LNCaP clone FGC (cell line): ENCODE measurements around the gene DENND5A.
A peak's percentile ranks its signal among the peaks of the same experiment; 100 is the strongest.
"Not testable (repeated sequence)": the region's sequence is repeated elsewhere in the genome, so short reads cannot be mapped to it uniquely, and the experiment has no call there.

Experiments used
- DNase-seq: peaks from one replicate; pipeline ENCODE4 v3.0.0-alpha.2; 2011; ENCODE audit warnings: low read depth
- H3K4me3 ChIP-seq: 2 replicates; pipeline ENCODE4 v1.5.1; 2011; ENCODE audit warnings: mild to moderate bottlenecking, low read depth, low read length, control low read depth
- TF ChIP-seq, protein P1 (sequence below): IDR thresholded peaks from 2 replicates; pipeline ENCODE4 v1.5.1; 2012; ENCODE audit warnings: mild to moderate bottlenecking; ENCODE audit not compliant: control insufficient read depth, insufficient read depth; ENCODE audit errors: extremely low read depth

DENND5A gene

DNA sequence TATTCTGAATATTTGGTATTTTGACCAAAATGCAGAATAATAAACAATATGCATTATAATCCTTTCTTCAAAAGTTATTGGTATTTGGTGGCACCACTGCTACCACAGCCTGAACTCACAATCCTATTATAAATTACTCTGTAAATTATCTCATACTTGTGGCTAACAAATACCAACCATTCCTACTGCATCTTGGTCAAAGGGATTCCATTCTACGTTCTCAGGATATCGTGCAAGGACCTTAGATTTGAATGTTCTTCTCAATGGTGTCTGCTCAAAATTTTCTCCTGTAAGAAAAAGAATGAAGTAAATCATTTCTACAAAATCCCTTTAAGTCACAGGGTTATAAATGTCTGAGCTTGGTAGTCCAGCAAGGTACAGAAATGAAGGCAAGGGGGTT, 58.7 kb downstream of the DENND5A start:
- DNase-seq, result no peak
- TF ChIP-seq, protein P1, sequence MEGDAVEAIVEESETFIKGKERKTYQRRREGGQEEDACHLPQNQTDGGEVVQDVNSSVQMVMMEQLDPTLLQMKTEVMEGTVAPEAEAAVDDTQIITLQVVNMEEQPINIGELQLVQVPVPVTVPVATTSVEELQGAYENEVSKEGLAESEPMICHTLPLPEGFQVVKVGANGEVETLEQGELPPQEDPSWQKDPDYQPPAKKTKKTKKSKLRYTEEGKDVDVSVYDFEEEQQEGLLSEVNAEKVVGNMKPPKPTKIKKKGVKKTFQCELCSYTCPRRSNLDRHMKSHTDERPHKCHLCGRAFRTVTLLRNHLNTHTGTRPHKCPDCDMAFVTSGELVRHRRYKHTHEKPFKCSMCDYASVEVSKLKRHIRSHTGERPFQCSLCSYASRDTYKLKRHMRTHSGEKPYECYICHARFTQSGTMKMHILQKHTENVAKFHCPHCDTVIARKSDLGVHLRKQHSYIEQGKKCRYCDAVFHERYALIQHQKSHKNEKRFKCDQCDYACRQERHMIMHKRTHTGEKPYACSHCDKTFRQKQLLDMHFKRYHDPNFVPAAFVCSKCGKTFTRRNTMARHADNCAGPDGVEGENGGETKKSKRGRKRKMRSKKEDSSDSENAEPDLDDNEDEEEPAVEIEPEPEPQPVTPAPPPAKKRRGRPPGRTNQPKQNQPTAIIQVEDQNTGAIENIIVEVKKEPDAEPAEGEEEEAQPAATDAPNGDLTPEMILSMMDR, result no peak
- no peak overlapping the region for H3K4me3 ChIP-seq

DNA sequence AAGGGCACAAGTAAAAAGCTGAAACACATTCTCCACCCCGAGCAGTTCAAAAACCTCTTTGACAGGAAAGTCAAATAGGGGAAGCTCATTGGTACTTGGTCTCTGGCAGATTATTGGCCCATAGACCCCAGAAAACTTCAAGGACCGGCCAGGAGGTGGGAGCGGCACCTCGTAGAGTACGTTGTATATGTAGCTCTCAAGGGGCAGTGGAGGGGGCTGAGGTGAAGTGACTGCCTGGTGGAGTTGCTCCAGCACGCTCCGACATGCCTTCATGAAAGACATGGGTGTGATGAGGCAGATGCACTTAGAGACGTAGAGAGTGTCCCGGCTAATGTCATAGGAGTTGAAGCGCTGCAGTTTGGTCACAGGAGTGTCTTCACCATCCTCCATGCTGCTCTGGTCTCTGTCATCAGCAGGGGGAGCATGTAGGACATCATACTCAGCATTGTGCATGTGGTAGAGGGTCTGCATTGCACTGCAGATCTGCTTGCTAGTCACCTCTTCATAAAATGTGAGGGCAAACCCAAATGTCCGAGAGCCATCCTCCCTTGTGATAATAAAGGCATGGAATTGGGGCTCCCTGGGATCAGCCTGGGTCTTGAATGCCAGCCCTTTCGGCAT, 61.3 kb downstream of the DENND5A start:
- DNase-seq, result no peak
- no peak overlapping the region for H3K4me3 ChIP-seq
- TF ChIP-seq, protein P1, result peak; percentile 16; the same call in 1 of the 2 replicates

DNA sequence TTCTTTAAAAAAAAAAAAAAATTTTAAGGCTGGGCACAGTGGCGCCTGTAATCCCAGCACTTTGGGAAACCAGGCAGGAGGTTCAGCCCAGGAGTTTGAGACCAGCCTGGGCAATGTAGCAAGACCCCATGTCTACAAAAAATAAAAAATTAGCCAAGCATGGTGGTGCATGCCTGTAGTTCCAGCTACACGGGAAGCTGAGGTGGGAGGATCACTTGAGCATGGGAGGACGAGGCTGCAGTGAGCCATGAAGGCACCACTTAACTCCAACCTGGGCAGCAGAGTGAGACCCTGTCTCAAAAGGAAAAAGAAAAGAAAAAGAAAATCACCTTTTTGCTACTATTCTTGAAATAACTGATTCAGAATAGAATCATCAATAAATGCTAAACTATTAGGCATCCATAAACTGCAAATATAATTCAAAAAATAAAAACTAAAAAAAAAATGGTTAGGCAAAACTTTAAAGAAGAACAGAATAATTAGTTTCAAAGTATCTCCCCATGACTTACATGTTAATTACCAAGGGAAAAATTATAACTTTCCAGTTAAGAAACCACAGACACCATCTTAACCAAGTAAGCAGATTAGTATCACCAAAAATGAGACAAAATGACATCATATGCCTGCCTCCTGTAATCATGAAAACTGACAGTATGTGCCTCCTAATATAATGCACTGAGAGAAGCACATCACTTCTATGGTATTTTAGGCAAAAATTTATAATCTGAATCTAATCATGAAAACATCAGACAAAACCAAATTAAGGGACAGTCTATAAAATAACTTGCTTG, 63.6 kb downstream of the DENND5A start:
- no peak overlapping the region for H3K4me3 ChIP-seq
- no peak for DNase-seq
- TF ChIP-seq, protein P1, result no peak

- DNase-seq, result no peak
- TF ChIP-seq, protein P1, result no peak
- H3K4me3 ChIP-seq, result no peak overlapping the region
Observed at GRCh38 chr11:9200471-9200870, 64.7 kb downstream of the DENND5A start.

- no peak for DNase-seq
- TF ChIP-seq, protein P1, result no peak
- no peak overlapping the region for H3K4me3 ChIP-seq
Observed at GRCh38 chr11:9193316-9193715, 71.8 kb downstream of the DENND5A start.

- TF ChIP-seq, protein P1, result no peak
- DNase-seq, result no peak
- H3K4me3 ChIP-seq, result no peak overlapping the region
Observed at GRCh38 chr11:9192561-9192960, 72.6 kb downstream of the DENND5A start.

DNA sequence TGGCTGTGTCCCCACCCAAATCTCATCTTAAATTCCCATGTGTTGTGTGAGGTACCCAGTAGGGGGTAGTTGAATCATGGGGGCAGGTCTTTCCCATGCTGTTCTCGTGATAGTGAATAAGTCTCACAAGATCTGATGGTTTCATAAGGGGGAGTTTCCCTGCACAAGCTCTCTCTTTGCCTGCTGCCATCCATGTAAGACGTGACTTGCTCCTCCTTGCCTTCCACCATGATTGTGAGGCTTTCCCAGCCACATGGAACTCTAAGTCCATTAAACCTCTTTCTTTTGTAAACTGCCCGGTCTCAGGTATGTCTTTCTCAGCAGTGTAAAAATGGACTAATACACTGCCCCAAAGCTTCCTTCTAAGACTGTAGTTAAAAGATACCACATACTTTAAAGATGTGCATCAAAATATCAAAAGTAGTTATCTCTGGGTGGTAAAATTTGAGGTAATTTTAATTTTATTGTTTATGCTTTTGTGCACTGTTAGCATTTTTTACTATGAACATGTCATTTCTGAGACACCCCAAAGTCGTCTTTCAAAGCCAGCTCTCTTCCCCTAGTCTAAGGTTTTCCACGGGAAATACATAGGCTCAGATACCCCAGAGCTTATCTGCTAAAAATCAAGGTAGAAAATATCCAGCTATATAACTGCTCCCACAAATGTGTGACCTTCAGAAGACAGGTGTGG, 74.7 kb downstream of the DENND5A start:
- not testable (repeated sequence) for DNase-seq, H3K4me3 ChIP-seq

- H3K4me3 ChIP-seq, DNase-seq: not testable (repeated sequence)
Observed at GRCh38 chr11:9188860-9189259, 76.3 kb downstream of the DENND5A start.
